Neuronal stem cell (in vitro differentiated cells): Measurements from ENCODE around the gene C4orf54.

ENCODE experiments used
- DNase-seq: peaks from one replicate; pipeline ENCODE4 v3.0.0-alpha.2; 2013; ENCODE audit warnings: low spot score
- H2AFZ ChIP-seq: one replicate; pipeline ENCODE4 v1.6.1; 2013; ENCODE audit warnings: mild to moderate bottlenecking, low read length, inconsistent platforms
- H2AK5ac ChIP-seq: 2 replicates; pipeline ENCODE4 v1.6.1; 2013; ENCODE audit warnings: low read depth, mild to moderate bottlenecking, inconsistent platforms, low read length, moderate library complexity, mixed read lengths
- H2BK120ac ChIP-seq: 2 replicates; pipeline ENCODE4 v1.6.1; 2013; ENCODE audit warnings: low read depth, mild to moderate bottlenecking, inconsistent platforms, low read length, moderate library complexity, mixed read lengths
- H2BK12ac ChIP-seq: one replicate; pipeline ENCODE4 v1.6.1; 2013; ENCODE audit warnings: low read length, inconsistent platforms
- H2BK15ac ChIP-seq: 2 replicates; pipeline ENCODE4 v1.6.1; 2013; ENCODE audit warnings: mild to moderate bottlenecking, low read length, inconsistent platforms, mixed read lengths
- H2BK5ac ChIP-seq: one replicate; pipeline ENCODE4 v1.6.1; 2013; ENCODE audit warnings: inconsistent platforms, mild to moderate bottlenecking, low read length, moderate library complexity
- H3K14ac ChIP-seq: one replicate; pipeline ENCODE4 v1.6.1; 2013; ENCODE audit warnings: low read length, inconsistent platforms
- H3K18ac ChIP-seq: 2 replicates; pipeline ENCODE4 v1.6.1; 2013; ENCODE audit warnings: low read length, inconsistent platforms
- H3K23ac ChIP-seq: 2 replicates; pipeline ENCODE4 v1.6.1; 2013; ENCODE audit warnings: low read depth, mild to moderate bottlenecking, mixed read lengths, low read length, inconsistent platforms; ENCODE audit not compliant: poor library complexity
- H3K27ac ChIP-seq: replicated peaks from 3 replicates; pipeline ENCODE4 v1.5.1; 2013; ENCODE audit warnings: low read length, inconsistent platforms
- H3K27me3 ChIP-seq, 3 experiments: 2 replicates each; pipeline ENCODE4 v1.6.1; 2013; ENCODE audit warnings: low read length in 3 of 3, mild to moderate bottlenecking in 2 of 3, inconsistent platforms in 1 of 3, low read depth in 1 of 3, mixed read lengths in 1 of 3, moderate library complexity in 1 of 3; ENCODE audit not compliant: control insufficient read depth in 3 of 3, insufficient read depth in 3 of 3
- H3K36me3 ChIP-seq, 2 donors: replicated peaks in 1 of 2; 2 replicates each; pipeline ENCODE4 v1.6.1; 2013; ENCODE audit warnings: low read length in 2 of 2; ENCODE audit not compliant: control insufficient read depth in 2 of 2, insufficient read depth in 2 of 2
- H3K4ac ChIP-seq: 2 replicates; pipeline ENCODE4 v1.6.1; 2013; ENCODE audit warnings: inconsistent platforms, mild to moderate bottlenecking, low read length, moderate library complexity
- H3K4me1 ChIP-seq, 2 donors: 1 replicate in 1 of 2; 2 replicates in 1 of 2; pipeline ENCODE4 v1.6.1; 2013; ENCODE audit warnings: low read length in 2 of 2, low read depth in 1 of 2; ENCODE audit not compliant: control insufficient read depth in 2 of 2, insufficient read depth in 1 of 2
- H3K4me2 ChIP-seq: one replicate; pipeline ENCODE4 v1.6.1; 2013; ENCODE audit warnings: mild to moderate bottlenecking, low read length, inconsistent platforms; ENCODE audit not compliant: insufficient read depth, poor library complexity, severe bottlenecking
- H3K4me3 ChIP-seq, 2 donors: 2 replicates each; pipeline ENCODE4 v1.5.1; 2013; ENCODE audit warnings: low read length in 2 of 2, mild to moderate bottlenecking in 2 of 2, inconsistent platforms in 1 of 2, moderate library complexity in 1 of 2
- H3K79me1 ChIP-seq: one replicate; pipeline ENCODE4 v1.6.1; 2013; ENCODE audit warnings: low read depth, mild to moderate bottlenecking, inconsistent platforms, low read length, moderate library complexity
- H3K9ac ChIP-seq: one replicate; pipeline ENCODE4 v1.6.1; 2013; ENCODE audit warnings: mild to moderate bottlenecking, low read depth, low read length, inconsistent platforms; ENCODE audit not compliant: poor library complexity
- H3K9me3 ChIP-seq, 2 donors: replicated peaks in 1 of 2; 2 replicates each; pipeline versions ENCODE3 to v1.6.1; 2013; ENCODE audit warnings: low read length in 2 of 2, mild to moderate bottlenecking in 2 of 2, inconsistent platforms in 1 of 2, low read depth in 1 of 2, mixed read lengths in 1 of 2, moderate library complexity in 1 of 2; ENCODE audit not compliant: control insufficient read depth in 2 of 2, insufficient read depth in 1 of 2
- H4K8ac ChIP-seq: one replicate; pipeline ENCODE4 v1.6.1; 2013; ENCODE audit warnings: low read depth, mild to moderate bottlenecking, inconsistent platforms, low read length, moderate library complexity
- H4K91ac ChIP-seq: one replicate; pipeline ENCODE4 v1.6.1; 2013; ENCODE audit warnings: low read length, low read depth, mild to moderate bottlenecking, inconsistent platforms; ENCODE audit not compliant: poor library complexity
- WGBS, 2 donors: extraction: QIAGEN DNeasy Blood & Tissue Kit; methylation state at CpG; one replicate each; pipeline ENCODE4 v1.1.7; 2013; ENCODE audit warnings: missing lambda C conversion rate in 2 of 2, mixed read lengths in 1 of 2; ENCODE audit not compliant: insufficient read length in 2 of 2, insufficient replicate concordance in 1 of 2; ENCODE audit errors: extremely low coverage in 2 of 2; 5-methylcytosine and 5-hydroxymethylcytosine counted together

C4orf54 gene

GRCh38 chr4:99670409-99671073 lies 12.9 kb upstream of the C4orf54 start:
- Histone ChIP-seq H3K27ac (no peak overlapping the region), H3K4me3 (no peak overlapping the region), H3K4me2 (no peak overlapping the region), H4K91ac (no peak overlapping the region), H3K27me3 (no peaks in the 10 kb centered on the region), H3K36me3 (no peaks in the 10 kb centered on the region), H3K9me3 (no peaks in the 10 kb centered on the region), H2BK5ac (no peak overlapping the region), H3K18ac (no peak overlapping the region), H2AK5ac (no peak overlapping the region), H4K8ac (no peak overlapping the region), H2BK120ac (no peak overlapping the region), H3K79me1 (no peaks in the 10 kb centered on the region), H3K23ac (no peak overlapping the region), H3K14ac (no peak overlapping the region), H2AFZ (peak overlapping the region; percentile 60), H3K9ac (no peak overlapping the region), H2BK15ac (no peak overlapping the region), H3K4ac (no peak overlapping the region), H3K4me1 (peaks cover 0 to 13% of the 10 kb centered on the region in 2 donors), H2BK12ac (no peak overlapping the region)
- no peak for DNase-seq
- WGBS, 2 donors: no CpG with 5 or more reads among the region's 5 CpGs

GRCh38 chr4:99669084-99669483 lies 11.5 kb upstream of the C4orf54 start:
- no peak overlapping the region for H4K91ac ChIP-seq
- no peaks in the 10 kb centered on the region for H3K36me3 ChIP-seq
- H4K8ac ChIP-seq: no peak overlapping the region
- WGBS, 2 donors: no CpG with 5 or more reads among the region's 1 CpG
- H2AFZ ChIP-seq: no peak overlapping the region
- H3K27me3 ChIP-seq: no peaks in the 10 kb centered on the region
- no peak overlapping the region for H2BK120ac ChIP-seq
- H2AK5ac ChIP-seq: no peak overlapping the region
- no peak overlapping the region for H2BK12ac ChIP-seq
- no peak overlapping the region for H3K4me2 ChIP-seq
- H3K23ac ChIP-seq: no peak overlapping the region
- no peak overlapping the region for H2BK5ac ChIP-seq
- no peak overlapping the region for H3K18ac ChIP-seq
- no peaks in the 10 kb centered on the region for H3K9me3 ChIP-seq
- H3K27ac ChIP-seq: no peak overlapping the region
- H3K14ac ChIP-seq: no peak overlapping the region
- DNase-seq: no peak
- peaks cover 0 to 20% of the 10 kb centered on the region in 2 donors for H3K4me1 ChIP-seq
- no peak overlapping the region for H3K4ac ChIP-seq
- H2BK15ac ChIP-seq: no peak overlapping the region
- no peak overlapping the region for H3K4me3 ChIP-seq
- H3K79me1 ChIP-seq: no peaks in the 10 kb centered on the region
- no peak overlapping the region for H3K9ac ChIP-seq

- no CpG with 5 or more reads among the region's 1 CpG for WGBS, 2 donors
- Histone ChIP-seq H3K27ac (no peak overlapping the region), H2BK15ac (no peak overlapping the region)
Observed at GRCh38 chr4:99668472-99668871, 10.8 kb upstream of the C4orf54 start.

GRCh38 chr4:99665983-99666382 lies 8.4 kb upstream of the C4orf54 start:
- H3K79me1 ChIP-seq: no peaks in the 10 kb centered on the region
- no peak overlapping the region for H3K4me3 ChIP-seq
- no peak overlapping the region for H2AFZ ChIP-seq
- no peak overlapping the region for H3K14ac ChIP-seq
- H3K23ac ChIP-seq: no peak overlapping the region
- H3K18ac ChIP-seq: no peak overlapping the region
- H3K27me3 ChIP-seq: no peaks in the 10 kb centered on the region
- H3K27ac ChIP-seq: no peak overlapping the region
- no CpG with 5 or more reads among the region's 1 CpG for WGBS, 2 donors
- H2BK5ac ChIP-seq: no peak overlapping the region
- no peaks in the 10 kb centered on the region for H3K9me3 ChIP-seq
- no peak overlapping the region for H2BK120ac ChIP-seq
- H4K91ac ChIP-seq: no peak overlapping the region
- H4K8ac ChIP-seq: no peak overlapping the region
- H3K36me3 ChIP-seq: no peaks in the 10 kb centered on the region
- H3K4me1 ChIP-seq: peaks cover 0 to 20% of the 10 kb centered on the region in 2 donors
- H2AK5ac ChIP-seq: no peak overlapping the region
- no peak overlapping the region for H2BK12ac ChIP-seq
- no peak overlapping the region for H2BK15ac ChIP-seq
- no peak overlapping the region for H3K4me2 ChIP-seq
- no peak overlapping the region for H3K4ac ChIP-seq
- no peak overlapping the region for H3K9ac ChIP-seq
- DNase-seq: no peak

More at GRCh38 chr4:99668472-99668871, 10.8 kb upstream of the C4orf54 start:
- no peak overlapping the region for H3K4me3 ChIP-seq
- H3K4me2 ChIP-seq: no peak overlapping the region
- no peak overlapping the region for H2AK5ac ChIP-seq
- no peak overlapping the region for H3K4ac ChIP-seq
- H3K36me3 ChIP-seq: no peaks in the 10 kb centered on the region
- no peak overlapping the region for H4K91ac ChIP-seq
- no peak overlapping the region for H3K18ac ChIP-seq
- DNase-seq: no peak
- H3K79me1 ChIP-seq: no peaks in the 10 kb centered on the region
- H3K27me3 ChIP-seq: no peaks in the 10 kb centered on the region
- H2BK12ac ChIP-seq: no peak overlapping the region
- no peak overlapping the region for H3K23ac ChIP-seq
- peaks cover 0 to 20% of the 10 kb centered on the region in 2 donors for H3K4me1 ChIP-seq
- H3K9me3 ChIP-seq: no peaks in the 10 kb centered on the region
- no peak overlapping the region for H3K14ac ChIP-seq
- no peak overlapping the region for H2AFZ ChIP-seq
- H2BK120ac ChIP-seq: no peak overlapping the region
- H2BK5ac ChIP-seq: no peak overlapping the region
- H4K8ac ChIP-seq: no peak overlapping the region
- H3K9ac ChIP-seq: no peak overlapping the region
